Adrenal gland (tissue), 12 donors: ENCODE data around the gene DSCAML1. TPM values are rescaled to one million over a fixed set of nuclear protein-coding genes. Genes with fewer than 3 reads are reported as not detected.

Source experiments
- DNase-seq, 7 donors: peaks; one replicate each; pipeline ENCODE4 v3.0.0-alpha.2; 2019 to 2020
- H3K27ac ChIP-seq, 5 donors: fragments of 200-600 bp; sonication (generic) in 4 of 5; 1 replicate in 3 of 5; 2 replicates in 2 of 5; pipeline versions ENCODE4 v1.5.1 to v1.8.0; 2016 to 2020; ENCODE audit warnings: mild to moderate bottlenecking in 1 of 5
- H3K27me3 ChIP-seq: fragments of 200-600 bp; 2 replicates; pipeline ENCODE4 v1.8.0; 2021
- H3K36me3 ChIP-seq, 2 donors: fragments of 200-600 bp; replicated peaks in 1 of 2; 1 replicate in 1 of 2; 2 replicates in 1 of 2; pipeline versions ENCODE4 v1.5.1 to v1.8.0; 2018 to 2022
- H3K4me1 ChIP-seq, 2 donors: fragments of 200-600 bp; replicated peaks in 1 of 2; 1 replicate in 1 of 2; 2 replicates in 1 of 2; pipeline versions ENCODE4 v1.5.1 to v1.8.0; 2018 to 2021
- H3K4me3 ChIP-seq, 4 donors: fragments of 200-600 bp; sonication (generic) in 3 of 4; one replicate each; pipeline ENCODE4 v1.5.1; 2016 to 2018
- H3K9me3 ChIP-seq, 3 donors: fragments of 200-600 bp; sonication (generic) in 1 of 3; replicated peaks in 1 of 3; 1 replicate in 2 of 3; 2 replicates in 1 of 3; pipeline versions ENCODE4 v1.5.1 to v1.8.0; 2016 to 2021
- POLR2A ChIP-seq, 2 donors: fragments of 450-650 bp; IDR thresholded peaks; one replicate each; pipeline ENCODE4 v1.6.1; 2017; ENCODE audit warnings: antibody characterized with exemption in 2 of 2, mild to moderate bottlenecking in 2 of 2, moderate library complexity in 1 of 2
- WGBS, 4 donors: extraction: QIAGEN DNeasy Blood & Tissue Kit in 2 of 4; methylation state at CpG; one replicate each; pipeline versions ENCODE4 v1.1.5 to v1.1.7; 2013 to 2017; 5-methylcytosine and 5-hydroxymethylcytosine counted together
- intact Hi-C, 2 donors: fragments of 100-400 bp; cut with DNase I; formaldehyde crosslinking; loops; one replicate each; pipeline versions ENCODE4 v1.14.1 to v1.15.0; 2022 to 2023
- polyA plus RNA-seq, 3 donors: library from polyadenylated mRNA; stranded (reverse); fragments of 200-250 nt in 2 of 3; fragments of 350-450 nt in 1 of 3; fragmentation: Illumina TruSeq in 1 of 3; extraction: RNeasy Lipid Tissue Mini Kit (QIAGEN cat#74804) in 1 of 3; gene quantifications; one replicate each; pipeline ENCODE4 v1.2.3, GENCODE V29; 2013 to 2014
- total RNA-seq, 9 donors: library from RNA; depleted of rRNA in 4 of 9; stranded (reverse); fragments of >200 nt in 4 of 9; fragments of 120-200 nt in 1 of 9; fragmentation: NEBNext Ultra II Directional in 1 of 9; extraction: Animal tissue kit (Norgen Biotek cat#: 25700) in 1 of 9; gene quantifications; one replicate each; pipeline versions ENCODE4 v1.1.0 to v1.2.4, GENCODE V29; 2013 to 2023
- TF ChIP-seq, protein P1 (sequence below), 6 experiments: fragments of 450-650 bp in 4 of 6; fragments of 200-600 bp in 2 of 6; sonication (generic) in 1 of 6; IDR thresholded peaks; 1 replicate in 5 of 6; 2 replicates in 1 of 6; pipeline versions ENCODE4 v1.5.1 to v1.8.0; 2016 to 2021; ENCODE audit warnings: antibody characterized with exemption in 6 of 6, mild to moderate bottlenecking in 2 of 6, moderate library complexity in 1 of 6
- donor health status: healthy with polysubstance abuse.
- donor health status: Bipolar disorder and iron deficiency.
- donor health status: DM: yes; HTN: yes; CAD: no.
- donor health status: DM: no; HTN: no; CAD: no.
- donor health status: DM: no; HTN: no; CAD: no.
- donor health status: DM: yes; HTN: yes; CAD: no.

The DSCAML1 gene
- total and polyA plus RNA-seq, 12 donors: 0.09 to 1.9 (median 0.55) TPM; not detected in 1

DNA sequence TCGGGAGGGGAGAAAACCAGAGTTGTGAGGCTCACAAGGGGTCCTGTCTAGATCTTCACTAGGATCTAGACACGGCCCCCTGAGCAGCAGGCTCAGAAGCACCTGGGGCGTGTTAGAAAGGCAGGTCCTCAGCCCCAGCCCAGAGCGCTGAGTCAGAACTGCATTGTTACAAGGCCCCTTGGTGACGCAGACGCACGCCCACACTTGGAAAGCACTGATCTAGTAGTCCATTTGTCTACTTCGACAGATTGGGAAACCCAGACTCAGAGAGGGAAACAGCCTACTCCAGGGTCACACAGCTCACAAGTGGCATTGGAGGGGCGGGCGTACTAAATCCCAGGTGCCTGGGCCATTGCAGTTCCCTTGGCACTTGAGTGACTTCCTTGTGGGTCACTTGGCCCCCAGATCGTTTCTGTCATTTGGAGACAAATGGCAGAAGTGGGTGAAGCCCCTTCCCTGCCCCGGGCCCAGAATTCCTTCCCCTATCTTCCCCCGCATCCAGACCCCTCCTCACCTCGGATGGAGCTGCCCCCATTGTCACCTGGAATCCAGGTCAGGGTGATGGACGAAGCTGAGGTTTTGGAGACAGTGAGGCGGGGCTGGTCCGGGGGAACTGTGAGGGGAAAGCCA is 358.5 kb downstream of the DSCAML1 start:
- no peak overlapping the region for H3K4me3 ChIP-seq
- intact Hi-C loops: loop anchor here in 1 of 2 donors (10.0 kb wide), 1 partner anchor 516 kb away; no protein-coding TSS in a partner anchor
- DNase-seq: no peak
- peaks cover 0 to 3% of the 10 kb centered on the region in 2 donors for H3K4me1 ChIP-seq
- H3K27ac ChIP-seq: no peak overlapping the region
- no peaks in the 10 kb centered on the region for H3K36me3 ChIP-seq
- H3K27me3 ChIP-seq: peaks cover 8% of the 10 kb centered on the region
- H3K9me3 ChIP-seq: no peaks in the 10 kb centered on the region
- 55 to 81% (median 73%) methylated on average over 5 to 17 of the region's 17 CpGs for WGBS, 4 donors
- TF ChIP-seq, protein P1, sequence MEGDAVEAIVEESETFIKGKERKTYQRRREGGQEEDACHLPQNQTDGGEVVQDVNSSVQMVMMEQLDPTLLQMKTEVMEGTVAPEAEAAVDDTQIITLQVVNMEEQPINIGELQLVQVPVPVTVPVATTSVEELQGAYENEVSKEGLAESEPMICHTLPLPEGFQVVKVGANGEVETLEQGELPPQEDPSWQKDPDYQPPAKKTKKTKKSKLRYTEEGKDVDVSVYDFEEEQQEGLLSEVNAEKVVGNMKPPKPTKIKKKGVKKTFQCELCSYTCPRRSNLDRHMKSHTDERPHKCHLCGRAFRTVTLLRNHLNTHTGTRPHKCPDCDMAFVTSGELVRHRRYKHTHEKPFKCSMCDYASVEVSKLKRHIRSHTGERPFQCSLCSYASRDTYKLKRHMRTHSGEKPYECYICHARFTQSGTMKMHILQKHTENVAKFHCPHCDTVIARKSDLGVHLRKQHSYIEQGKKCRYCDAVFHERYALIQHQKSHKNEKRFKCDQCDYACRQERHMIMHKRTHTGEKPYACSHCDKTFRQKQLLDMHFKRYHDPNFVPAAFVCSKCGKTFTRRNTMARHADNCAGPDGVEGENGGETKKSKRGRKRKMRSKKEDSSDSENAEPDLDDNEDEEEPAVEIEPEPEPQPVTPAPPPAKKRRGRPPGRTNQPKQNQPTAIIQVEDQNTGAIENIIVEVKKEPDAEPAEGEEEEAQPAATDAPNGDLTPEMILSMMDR (IDR thresholded peaks at IDR 0.05): no peak
- no peak for TF ChIP-seq POLR2A (IDR thresholded peaks at IDR 0.05)

DNA sequence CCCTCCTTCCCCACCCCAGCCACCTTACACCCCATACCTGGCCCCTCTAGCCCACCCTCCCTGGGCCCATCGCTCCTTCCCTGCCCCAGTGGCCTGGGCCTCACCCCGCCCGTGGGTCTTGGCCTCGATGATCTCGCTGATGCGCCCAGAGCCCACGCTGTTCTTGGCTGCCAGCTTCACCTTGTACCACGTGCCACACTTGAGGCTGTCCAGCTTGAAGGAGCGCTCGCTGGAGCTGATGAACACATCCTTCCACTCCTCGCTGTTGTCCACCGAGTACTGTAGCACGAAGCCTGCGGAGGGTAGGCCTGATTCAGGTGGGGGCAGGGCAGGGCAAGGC is 359.3 kb downstream of the DSCAML1 start:
- intact Hi-C loops: loop anchor here in 1 of 2 donors (10.0 kb wide), 1 partner anchor 517 kb away; no protein-coding TSS in a partner anchor
- TF ChIP-seq POLR2A (IDR thresholded peaks at IDR 0.05): no peak
- WGBS, 4 donors: 91 to 96% (median 94%) methylated on average over 12 to 14 of the region's 14 CpGs

DNA sequence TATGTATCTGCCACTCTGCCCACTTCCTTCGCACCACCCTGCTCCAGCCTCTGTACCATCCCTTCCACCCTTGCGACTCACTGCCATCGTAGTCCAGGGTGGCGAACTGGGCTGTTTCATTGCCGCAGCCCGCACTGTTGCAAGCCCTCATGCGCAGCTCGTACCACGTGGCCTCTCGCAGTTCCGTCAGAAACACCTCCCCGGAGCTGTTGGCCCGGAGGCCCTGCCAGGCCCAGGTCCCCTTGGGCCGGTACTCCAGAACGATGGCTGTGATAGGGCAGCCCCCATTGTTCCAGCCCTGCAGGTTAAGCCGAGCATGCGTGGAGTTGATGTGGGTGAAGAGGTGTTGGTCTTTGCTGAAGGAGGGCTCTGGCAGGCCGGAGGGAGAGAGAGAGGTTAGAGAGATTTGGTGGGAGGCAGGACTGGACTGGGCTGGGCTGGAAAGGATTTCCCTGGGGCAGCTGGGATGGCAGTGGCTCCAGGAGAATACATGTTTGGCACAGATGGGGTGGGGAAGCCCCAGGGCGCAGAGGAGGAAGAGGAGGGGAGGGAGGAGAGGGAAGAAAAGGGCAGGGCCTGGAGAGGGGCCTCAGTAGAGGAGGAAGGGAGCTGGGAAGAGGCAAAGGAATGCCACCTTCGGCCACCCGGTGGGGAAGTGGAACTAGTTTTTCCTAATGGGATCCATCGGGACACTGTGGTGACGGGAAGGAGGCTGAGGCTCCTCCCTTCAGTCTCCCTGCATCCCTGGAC is 359.8 kb downstream of the DSCAML1 start:
- no peak overlapping the region for H3K27ac ChIP-seq
- H3K4me3 ChIP-seq: no peak overlapping the region
- DNase-seq: no peak
- no peaks in the 10 kb centered on the region for H3K36me3 ChIP-seq
- 85 to 91% (median 89%) methylated on average over 23 of the region's 23 CpGs for whole genome bisulfite sequencing, 4 donors
- TF ChIP-seq, protein P1 (IDR thresholded peaks at IDR 0.05): no peak
- no peak for TF ChIP-seq POLR2A (IDR thresholded peaks at IDR 0.05)
- no peaks in the 10 kb centered on the region for H3K9me3 ChIP-seq
- intact Hi-C loops: loop anchor here in 1 of 2 donors (10.0 kb wide), 1 partner anchor 518 kb away; no protein-coding TSS in a partner anchor
- no peaks in the 10 kb centered on the region for H3K27me3 ChIP-seq
- H3K4me1 ChIP-seq: no peaks in the 10 kb centered on the region

More for the DNA sequence above, 359.3 kb downstream of the DSCAML1 start:
- no peak overlapping the region for H3K4me3 ChIP-seq
- H3K27ac ChIP-seq: no peak overlapping the region
- H3K4me1 ChIP-seq: no peaks in the 10 kb centered on the region
- DNase-seq: no peak
- H3K9me3 ChIP-seq: no peaks in the 10 kb centered on the region
- no peaks in the 10 kb centered on the region for H3K36me3 ChIP-seq
- peaks cover under 1% of the 10 kb centered on the region for H3K27me3 ChIP-seq

DNA sequence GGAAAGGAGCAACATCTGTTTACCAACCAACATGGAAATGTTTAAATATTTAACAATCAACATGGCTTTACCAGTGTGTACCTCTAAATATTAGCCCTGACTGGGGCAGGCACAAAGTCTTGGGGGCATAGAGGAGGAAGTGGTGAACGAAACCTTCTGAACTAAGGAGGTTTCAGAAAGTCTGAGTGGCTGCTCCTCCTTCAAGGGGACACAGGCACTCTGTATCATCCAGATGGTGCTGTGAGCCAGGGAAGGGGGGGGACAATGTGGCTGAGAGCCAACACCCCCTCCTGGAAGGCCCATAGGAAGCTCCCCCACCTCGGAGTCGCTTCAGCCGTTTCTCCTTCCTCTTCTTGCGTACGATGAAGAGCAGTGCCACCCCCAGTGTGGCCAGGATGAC is 361.7 kb downstream of the DSCAML1 start:
- no peak overlapping the region for H3K4me3 ChIP-seq
- no peak for TF ChIP-seq POLR2A (IDR thresholded peaks at IDR 0.05)
- TF ChIP-seq, protein P1 (IDR thresholded peaks at IDR 0.05): no peak
- intact Hi-C loops: loop anchor here in 1 of 2 donors (10.0 kb wide), 1 partner anchor 519 kb away; no protein-coding TSS in a partner anchor
- H3K27ac ChIP-seq: no peak overlapping the region
- no peaks in the 10 kb centered on the region for H3K36me3 ChIP-seq
- 54 to 77% (median 67%) methylated on average over 4 to 6 of the region's 6 CpGs for WGBS, 4 donors
- no peaks in the 10 kb centered on the region for H3K27me3 ChIP-seq
- H3K9me3 ChIP-seq: no peaks in the 10 kb centered on the region
- no peak for DNase-seq
- H3K4me1 ChIP-seq: no peaks in the 10 kb centered on the region
